Measurements from ENCODE around the gene GLB1L3.
"Not testable (repeated sequence)": the region's sequence is repeated elsewhere in the genome, so short reads cannot be mapped to it uniquely, and the experiment has no call there.

The GLB1L3 gene

DNA sequence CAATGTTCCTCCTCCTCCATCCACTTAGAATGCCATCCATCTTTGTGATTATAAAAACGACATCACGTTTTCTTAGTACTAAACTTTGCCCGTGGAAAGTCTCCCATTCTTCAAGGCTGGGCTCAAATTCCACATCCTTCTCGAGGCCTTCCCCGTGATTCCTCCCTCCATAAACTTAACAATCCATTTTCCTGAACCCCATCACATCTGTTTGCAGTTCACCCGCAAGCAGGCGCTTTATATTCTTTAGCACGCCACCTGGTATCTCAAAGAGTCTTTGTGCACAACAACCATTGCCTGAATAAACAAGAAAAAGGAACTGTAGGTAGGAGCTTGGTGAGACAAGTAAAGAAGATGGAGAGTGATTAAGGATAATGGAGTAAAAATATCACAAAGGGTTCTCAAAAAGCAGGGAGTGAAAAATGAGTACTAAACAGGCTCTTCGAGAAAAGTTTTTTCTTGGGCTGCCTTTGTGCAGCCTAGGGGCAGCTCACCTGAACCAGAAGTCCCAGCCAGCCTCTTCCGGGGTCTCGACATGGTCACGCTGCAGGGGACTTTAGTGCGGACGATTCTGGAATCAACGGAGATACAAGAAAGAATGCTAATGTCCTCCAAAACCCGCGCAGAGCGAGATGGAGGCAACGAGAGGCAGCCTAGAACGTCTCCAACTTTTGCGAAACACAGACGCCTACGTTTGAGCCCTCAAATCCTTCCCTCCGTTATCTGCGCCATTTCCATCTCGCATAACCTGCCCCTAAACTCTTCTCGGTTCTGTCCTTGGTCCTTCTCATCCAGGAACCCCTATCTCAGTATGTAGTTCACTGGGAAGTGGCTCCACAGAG, 23.6 kb upstream of the GLB1L3 start:
- DNase-seq = no peak

GRCh38 chr11:134253188-134253993, 22.8 kb upstream of the GLB1L3 start, which contains the start of the genes ACAD8 and THYN1:
TSS of gene ACAD8 (plus strand) at chr11:134253568. CDS start at chr11:134253601, 33 bp downstream.
TSS of gene THYN1 (minus strand) at chr11:134253352. CDS start at chr11:134252882, 470 bp downstream.
- peak; percentile 96 for DNase-seq

GRCh38 chr11:134254433-134255183, 21.6 kb upstream of the GLB1L3 start:
- no peak for DNase-seq

- DNase-seq = not testable (repeated sequence)
Measured at GRCh38 chr11:134255184-134255561, 21.0 kb upstream of the GLB1L3 start.

DNA sequence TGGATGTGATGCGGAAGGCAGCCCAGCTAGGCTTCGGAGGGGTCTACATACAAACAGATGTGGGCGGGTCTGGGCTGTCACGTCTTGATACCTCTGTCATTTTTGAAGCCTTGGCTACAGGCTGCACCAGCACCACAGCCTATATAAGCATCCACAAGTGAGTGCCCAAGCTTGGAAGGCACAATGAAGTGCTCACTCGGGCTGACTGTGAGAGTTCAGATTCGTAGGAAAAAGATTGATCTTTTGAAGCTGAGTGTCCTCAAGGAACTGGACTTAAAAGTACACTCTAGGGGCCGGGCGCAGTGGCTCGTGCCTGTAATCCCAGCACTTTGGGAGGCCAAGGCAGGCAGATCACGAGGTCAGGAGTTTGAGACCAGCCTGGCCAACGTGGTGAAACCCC, 19.1 kb upstream of the GLB1L3 start:
- no peak for DNase-seq

- no peak for DNase-seq
Measured at GRCh38 chr11:134258577-134258976, 17.6 kb upstream of the GLB1L3 start.

DNA sequence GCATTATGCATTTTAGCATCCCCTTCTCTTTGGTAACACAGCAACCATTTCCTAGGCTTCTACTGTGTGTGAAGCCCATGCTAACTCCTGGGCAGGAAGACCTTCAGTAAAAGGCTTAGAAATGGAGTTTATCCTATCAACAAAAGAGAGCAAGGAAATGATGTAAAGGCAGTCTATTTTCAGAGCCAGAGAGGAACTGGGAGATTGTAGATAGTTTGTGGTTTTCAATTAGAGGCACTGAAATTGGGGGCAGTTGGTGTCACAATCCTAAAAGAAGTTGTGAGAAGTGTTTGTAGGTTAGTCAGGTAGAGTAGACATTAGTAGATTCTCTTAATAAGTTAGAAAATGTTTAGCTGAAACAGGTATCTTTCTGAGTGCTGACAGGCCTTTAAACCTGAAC, 15.7 kb upstream of the GLB1L3 start:
- DNase-seq = no peak

DNA sequence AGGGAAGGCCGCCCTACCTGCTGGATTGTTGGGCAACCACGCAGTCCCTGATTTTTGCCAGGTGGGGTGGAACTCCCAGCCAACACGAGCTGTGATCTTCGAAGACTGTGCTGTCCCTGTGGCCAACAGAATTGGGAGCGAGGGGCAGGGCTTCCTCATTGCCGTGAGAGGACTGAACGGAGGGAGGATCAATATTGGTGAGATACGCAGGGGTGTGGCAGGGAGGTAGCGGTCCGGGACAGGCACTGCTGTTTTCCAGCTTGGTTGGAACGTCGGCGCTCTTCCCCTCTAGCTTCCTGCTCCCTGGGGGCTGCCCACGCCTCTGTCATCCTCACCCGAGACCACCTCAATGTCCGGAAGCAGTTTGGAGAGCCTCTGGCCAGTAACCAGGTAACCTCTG, 15.2 kb upstream of the GLB1L3 start:
- DNase-seq = no peak

DNA sequence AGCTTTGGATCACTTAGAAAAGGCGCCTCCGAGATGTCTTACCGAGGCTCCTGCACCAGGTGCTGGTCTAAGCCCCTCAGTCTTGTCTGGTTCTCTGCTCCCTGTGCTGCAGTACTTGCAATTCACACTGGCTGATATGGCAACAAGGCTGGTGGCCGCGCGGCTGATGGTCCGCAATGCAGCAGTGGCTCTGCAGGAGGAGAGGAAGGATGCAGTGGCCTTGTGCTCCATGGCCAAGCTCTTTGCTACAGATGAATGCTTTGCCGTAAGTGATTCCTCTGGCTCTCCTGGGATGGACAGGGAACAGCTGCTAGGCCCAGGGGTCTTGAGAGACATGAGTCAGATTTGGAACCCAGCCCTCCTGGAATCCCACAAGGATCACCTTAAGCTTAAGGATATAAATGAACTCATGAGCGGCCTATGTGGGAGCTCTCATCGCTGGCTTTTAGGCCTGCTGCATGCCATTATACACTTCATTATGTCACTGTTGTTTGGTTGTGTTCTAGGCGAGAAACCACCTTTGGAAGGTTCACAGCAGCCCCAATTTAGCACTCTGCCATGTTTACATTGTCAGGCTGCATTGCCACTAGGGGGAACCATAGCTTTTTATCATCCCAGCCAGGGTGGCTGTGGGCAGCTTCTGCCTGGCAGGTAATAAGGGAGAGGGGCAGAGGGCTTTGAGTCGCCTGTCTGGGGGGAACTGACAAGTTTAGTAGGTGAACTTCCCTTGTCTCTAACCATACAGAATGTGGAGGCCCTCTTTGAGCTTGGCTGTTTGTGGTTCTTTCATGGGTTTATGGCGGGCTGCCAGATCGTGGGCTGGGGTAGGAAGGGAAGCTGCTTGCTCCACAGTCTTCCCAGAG, 14.3 kb upstream of the GLB1L3 start:
- peak; percentile 57 for DNase-seq

DNA sequence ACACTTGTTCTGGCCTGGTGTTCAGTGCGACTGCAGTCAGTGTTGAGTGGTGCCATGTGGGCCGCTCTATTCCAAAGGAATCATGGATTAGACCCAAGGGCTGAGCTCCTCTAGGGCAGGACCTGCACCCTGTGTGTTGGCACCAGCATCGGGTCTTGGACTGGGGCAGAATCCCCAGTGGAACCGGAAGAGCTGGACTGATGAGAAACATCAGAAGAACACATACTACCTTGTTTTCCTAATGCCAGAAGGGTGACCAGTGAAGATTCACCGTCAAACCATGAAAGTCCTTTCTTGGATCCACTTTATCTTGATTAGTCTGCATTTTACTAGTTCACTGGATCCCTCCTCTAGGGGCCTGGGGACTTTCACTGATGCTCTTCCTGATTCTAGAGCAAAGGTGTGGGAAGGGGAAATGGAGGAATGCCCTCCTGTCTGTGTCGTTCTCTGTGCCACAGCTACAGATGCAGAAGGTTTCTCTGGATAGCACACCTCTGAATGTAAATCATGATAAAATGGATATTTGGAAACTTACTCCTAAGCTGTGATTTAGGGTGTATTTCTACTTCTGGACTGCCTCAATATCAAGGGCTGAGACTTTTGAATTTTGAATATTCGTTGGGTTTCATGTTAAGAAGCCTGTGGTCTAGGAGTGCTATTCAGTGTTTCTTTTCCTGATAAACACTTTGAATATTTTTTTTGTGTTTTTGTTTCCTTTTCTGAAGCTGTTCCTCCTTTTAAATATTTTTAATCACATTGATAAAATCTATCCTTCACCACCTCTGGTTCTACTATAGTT, 11.0 kb upstream of the GLB1L3 start:
- no peak for DNase-seq

GRCh38 chr11:134266440-134266839, 9.7 kb upstream of the GLB1L3 start:
- DNase-seq = no peak

- DNase-seq = no peak
Measured at GRCh38 chr11:134266841-134267251, 9.3 kb upstream of the GLB1L3 start.

- no peak for DNase-seq
Measured at GRCh38 chr11:134267461-134267860, 8.7 kb upstream of the GLB1L3 start.

DNA sequence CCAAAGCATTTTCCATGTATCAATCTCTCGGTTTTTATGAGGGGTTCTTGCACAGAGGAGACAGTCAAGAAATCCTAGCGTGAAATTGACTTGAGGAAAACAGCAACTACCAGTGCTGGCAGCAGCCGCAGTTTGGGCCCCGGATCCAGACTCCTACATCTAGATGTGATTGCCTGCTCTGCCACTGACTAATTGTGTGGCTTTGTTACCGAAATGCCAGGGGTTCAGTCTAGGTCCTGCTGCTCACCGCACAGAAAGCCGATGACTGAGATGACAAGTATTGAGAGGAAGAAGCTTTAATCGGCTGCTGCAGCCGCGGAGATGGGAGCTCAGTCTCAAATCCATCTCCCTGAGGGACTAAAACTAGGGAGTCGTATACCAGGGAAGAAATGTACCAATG, 8.2 kb upstream of the GLB1L3 start:
- no peak for DNase-seq

GRCh38 chr11:134270250-134270714, 5.9 kb upstream of the GLB1L3 start:
- DNase-seq = peak; percentile 61

- no peak for DNase-seq
Measured at GRCh38 chr11:134271978-134272377, 4.2 kb upstream of the GLB1L3 start.

- DNase-seq = no peak
Measured at GRCh38 chr11:134272381-134273316, 3.5 kb upstream of the GLB1L3 start.

- DNase-seq = no peak
Measured at GRCh38 chr11:134273317-134273712, 2.9 kb upstream of the GLB1L3 start.

DNA sequence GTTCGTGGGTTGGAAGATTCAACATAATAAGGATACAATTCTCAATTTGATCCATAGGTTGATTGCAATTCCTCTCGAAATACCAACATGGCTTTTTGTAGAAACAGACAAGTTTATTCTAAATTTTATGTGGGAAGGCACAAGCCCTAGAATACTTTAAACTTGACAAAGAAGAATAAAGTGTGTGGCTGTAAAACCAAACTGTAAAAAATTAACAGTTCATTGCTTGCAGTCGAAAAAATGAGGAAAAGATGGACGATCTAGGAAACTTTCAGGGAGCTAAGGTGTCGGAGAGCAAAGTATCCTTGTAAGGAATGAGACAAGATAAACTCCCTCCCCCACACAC, 1.0 kb upstream of the GLB1L3 start:
- no peak for DNase-seq

Data from CD4-positive, alpha-beta T cell treated with Interleukin-21 for 1 hour (primary cell).